Karpas-422 (cell line): Measurements from ENCODE around the gene ZNF207. TPM values are rescaled to one million over a fixed set of nuclear protein-coding genes. Genes with fewer than 3 reads are reported as not detected.

ENCODE experiments used
- DNase-seq: peaks from one replicate; pipeline ENCODE4 v3.0.0-alpha.2; 2015
- H2AFZ ChIP-seq: fragments of 200-600 bp; sonication (generic); 2 replicates; pipeline ENCODE4 v1.6.1; 2014; ENCODE audit warnings: antibody characterized with exemption, low read length, mixed read lengths
- H3K27ac ChIP-seq: fragments of 200-600 bp; sonication (generic); 2 replicates; pipeline ENCODE4 v1.5.1; 2014; ENCODE audit warnings: mild to moderate bottlenecking, low read length, moderate library complexity
- H3K27me3 ChIP-seq: fragments of 200-600 bp; sonication (generic); 2 replicates; pipeline ENCODE4 v1.6.1; 2014; ENCODE audit warnings: low read length, mixed read lengths
- H3K36me3 ChIP-seq: fragments of 200-600 bp; sonication (generic); 2 replicates; pipeline ENCODE4 v1.6.1; 2014; ENCODE audit warnings: low read length, mixed read lengths; ENCODE audit not compliant: insufficient read depth
- H3K4me1 ChIP-seq: fragments of 200-600 bp; sonication (generic); 2 replicates; pipeline ENCODE4 v1.6.1; 2014; ENCODE audit warnings: mild to moderate bottlenecking, low read length, mixed read lengths
- H3K4me2 ChIP-seq: fragments of 200-600 bp; sonication (generic); 2 replicates; pipeline ENCODE4 v1.6.1; 2014; ENCODE audit warnings: low read length, low read depth, mild to moderate bottlenecking; ENCODE audit not compliant: poor library complexity, severe bottlenecking
- H3K4me3 ChIP-seq: fragments of 200-600 bp; sonication (generic); 2 replicates; pipeline ENCODE4 v1.5.1; 2014; ENCODE audit warnings: mild to moderate bottlenecking, antibody characterized with exemption, low read length, mixed read lengths
- H3K79me2 ChIP-seq: fragments of 200-600 bp; sonication (generic); 2 replicates; pipeline ENCODE4 v1.6.1; 2014; ENCODE audit warnings: mild to moderate bottlenecking, low read length, mixed read lengths
- H3K9ac ChIP-seq: fragments of 200-600 bp; sonication (generic); 2 replicates; pipeline ENCODE4 v1.6.0; 2014; ENCODE audit warnings: low read length
- H3K9me2 ChIP-seq: fragments of 200-600 bp; sonication (generic), shearing (Covaris generic); replicated peaks from 2 replicates; pipeline ENCODE4 v1.6.0; 2014; ENCODE audit warnings: mild to moderate bottlenecking, low read length, moderate library complexity; ENCODE audit not compliant: insufficient read depth
- H3K9me3 ChIP-seq: fragments of 300-700, 200-600 bp; sonication (generic); 2 replicates; pipeline ENCODE4 v1.6.1; 2014; ENCODE audit warnings: low read length, mixed read lengths
- H4K20me1 ChIP-seq: fragments of 200-600 bp; sonication (generic); 2 replicates; pipeline ENCODE4 v1.6.1; 2014; ENCODE audit warnings: mild to moderate bottlenecking, antibody characterized with exemption, low read length, low read depth; ENCODE audit not compliant: insufficient read depth
- total RNA-seq: library from RNA; depleted of rRNA; stranded (reverse); fragments of >200 nt; shearing (Covaris generic); gene quantifications from 2 replicates; pipeline ENCODE4 v1.2.3, GENCODE V29; 2014; ENCODE audit warnings: low replicate concordance

The ZNF207 gene
- total RNA-seq, 1 experiment from 2014 or later: 219 TPM

- Histone ChIP-seq H3K27me3 (no peaks in the 10 kb centered on the region), H2AFZ (no peak overlapping the region), H3K36me3 (peaks cover 66% of the 10 kb centered on the region), H3K9me2 (no peaks in the 10 kb centered on the region), H3K4me1 (peaks cover 16% of the 10 kb centered on the region), H4K20me1 (peaks cover 70% of the 10 kb centered on the region), H3K4me3 (no peak overlapping the region), H3K27ac (no peak overlapping the region), H3K9ac (no peak overlapping the region), H3K4me2 (no peak overlapping the region), H3K9me3 (no peaks in the 10 kb centered on the region), H3K79me2 (peaks cover 91% of the 10 kb centered on the region)
- no peak for DNase-seq
Observed at GRCh38 chr17:32355649-32356377, 5.9 kb downstream of the ZNF207 start.

- DNase-seq: no peak
- Histone ChIP-seq H3K4me2 (no peak overlapping the region), H3K4me3 (no peak overlapping the region), H3K4me1 (peaks cover 12% of the 10 kb centered on the region), H3K9me3 (no peaks in the 10 kb centered on the region), H3K9ac (no peak overlapping the region), H2AFZ (no peak overlapping the region), H3K27ac (no peak overlapping the region), H3K9me2 (no peaks in the 10 kb centered on the region), H3K79me2 (peaks cover 91% of the 10 kb centered on the region), H4K20me1 (peaks cover 67% of the 10 kb centered on the region), H3K27me3 (no peaks in the 10 kb centered on the region), H3K36me3 (peaks cover 66% of the 10 kb centered on the region)
Observed at GRCh38 chr17:32356378-32356743, 6.4 kb downstream of the ZNF207 start.

GRCh38 chr17:32356750-32357149 lies 6.8 kb downstream of the ZNF207 start:
- no peak overlapping the region for H3K4me3 ChIP-seq
- no peak overlapping the region for H2AFZ ChIP-seq
- H3K9me2 ChIP-seq: no peaks in the 10 kb centered on the region
- DNase-seq: no peak
- no peak overlapping the region for H3K4me2 ChIP-seq
- no peak overlapping the region for H3K9ac ChIP-seq
- H3K27ac ChIP-seq: no peak overlapping the region
- peaks cover 64% of the 10 kb centered on the region for H3K36me3 ChIP-seq
- H3K27me3 ChIP-seq: no peaks in the 10 kb centered on the region
- peaks cover 64% of the 10 kb centered on the region for H4K20me1 ChIP-seq
- no peaks in the 10 kb centered on the region for H3K9me3 ChIP-seq
- H3K79me2 ChIP-seq: peaks cover 91% of the 10 kb centered on the region
- peaks cover 9% of the 10 kb centered on the region for H3K4me1 ChIP-seq

- Histone ChIP-seq H3K79me2 (peaks cover 91% of the 10 kb centered on the region), H3K27me3 (no peaks in the 10 kb centered on the region), H2AFZ (no peak overlapping the region), H4K20me1 (peaks cover 62% of the 10 kb centered on the region), H3K4me2 (no peak overlapping the region), H3K4me3 (no peak overlapping the region), H3K36me3 (peaks cover 65% of the 10 kb centered on the region), H3K9ac (no peak overlapping the region), H3K9me3 (no peaks in the 10 kb centered on the region), H3K4me1 (no peaks in the 10 kb centered on the region; the same call in none of the 2 replicates), H3K9me2 (no peaks in the 10 kb centered on the region), H3K27ac (no peak overlapping the region)
- DNase-seq: no peak
Observed at GRCh38 chr17:32357615-32358014, 7.7 kb downstream of the ZNF207 start.

GRCh38 chr17:32361270-32361669 lies 11.3 kb downstream of the ZNF207 start:
- peaks cover 74% of the 10 kb centered on the region for H3K36me3 ChIP-seq
- no peaks in the 10 kb centered on the region for H3K4me1 ChIP-seq

GRCh38 chr17:32370426-32370825 lies 20.5 kb downstream of the ZNF207 start:
- no peak overlapping the region for H3K4me3 ChIP-seq
- no peak overlapping the region for H3K27ac ChIP-seq
- H3K36me3 ChIP-seq: peaks cover 85% of the 10 kb centered on the region
- H3K4me2 ChIP-seq: no peak overlapping the region
- peaks cover 7% of the 10 kb centered on the region; the same call in 1 of the 2 replicates for H3K4me1 ChIP-seq
- H4K20me1 ChIP-seq: peaks cover 15% of the 10 kb centered on the region
- no peaks in the 10 kb centered on the region for H3K27me3 ChIP-seq
- H3K9me2 ChIP-seq: no peaks in the 10 kb centered on the region
- no peak overlapping the region for H2AFZ ChIP-seq
- no peaks in the 10 kb centered on the region for H3K9me3 ChIP-seq
- H3K79me2 ChIP-seq: peaks cover 84% of the 10 kb centered on the region
- no peak overlapping the region for H3K9ac ChIP-seq
- no peak for DNase-seq

More at GRCh38 chr17:32361270-32361669, 11.3 kb downstream of the ZNF207 start:
- Histone ChIP-seq H4K20me1 (peaks cover 41% of the 10 kb centered on the region), H3K9me3 (no peaks in the 10 kb centered on the region), H3K27ac (no peak overlapping the region), H2AFZ (no peak overlapping the region), H3K27me3 (no peaks in the 10 kb centered on the region), H3K9me2 (no peaks in the 10 kb centered on the region), H3K9ac (no peak overlapping the region), H3K4me2 (no peak overlapping the region), H3K79me2 (peaks cover 81% of the 10 kb centered on the region), H3K4me3 (no peak overlapping the region)
- no peak for DNase-seq

GRCh38 chr17:32382526-32383223 lies 32.7 kb downstream of the ZNF207 start:
- H3K4me2 ChIP-seq: no peak overlapping the region
- H3K79me2 ChIP-seq: peaks cover 7% of the 10 kb centered on the region; the same call in 1 of the 2 replicates
- H3K36me3 ChIP-seq: peaks cover 46% of the 10 kb centered on the region
- no peak for DNase-seq
- H3K9ac ChIP-seq: no peak overlapping the region
- no peaks in the 10 kb centered on the region for H3K4me1 ChIP-seq
- H3K27me3 ChIP-seq: no peaks in the 10 kb centered on the region
- H3K4me3 ChIP-seq: no peak overlapping the region
- H4K20me1 ChIP-seq: no peaks in the 10 kb centered on the region
- H3K27ac ChIP-seq: no peak overlapping the region
- no peaks in the 10 kb centered on the region for H3K9me2 ChIP-seq
- no peaks in the 10 kb centered on the region for H3K9me3 ChIP-seq
- no peak overlapping the region for H2AFZ ChIP-seq

GRCh38 chr17:32383926-32384434 lies 34.0 kb downstream of the ZNF207 start:
- Histone ChIP-seq H3K79me2 (peaks cover 7% of the 10 kb centered on the region; the same call in 1 of the 2 replicates), H2AFZ (no peak overlapping the region), H3K27me3 (no peaks in the 10 kb centered on the region), H3K9ac (no peak overlapping the region), H4K20me1 (no peaks in the 10 kb centered on the region), H3K4me3 (no peak overlapping the region), H3K4me2 (no peak overlapping the region), H3K4me1 (no peaks in the 10 kb centered on the region), H3K36me3 (peaks cover 34% of the 10 kb centered on the region; the same call in 1 of the 2 replicates), H3K9me2 (no peaks in the 10 kb centered on the region), H3K9me3 (no peaks in the 10 kb centered on the region), H3K27ac (no peak overlapping the region)
- DNase-seq: no peak
